Measurements from ENCODE around the gene MEP1A.
"Not testable (repeated sequence)": the region's sequence is repeated elsewhere in the genome, so short reads cannot be mapped to it uniquely, and the experiment has no call there.

The MEP1A gene

GRCh38 chr6:46845126-46845525 is 51.9 kb downstream of the MEP1A start:
- Mint-ChIP-seq H3K9me3 (no peaks in the 10 kb centered on the region), H3K27ac (no peak overlapping the region), H3K36me3 (no peaks in the 10 kb centered on the region), H3K4me1 (no peaks in the 10 kb centered on the region), H3K4me3 (no peak overlapping the region), H3K27me3 (peaks cover 10% of the 10 kb centered on the region)

- Mint-ChIP-seq H3K27me3 (peaks cover 14% of the 10 kb centered on the region), H3K4me3 (peak overlapping the region; percentile 19), H3K27ac (no peak overlapping the region), H3K9me3 (no peaks in the 10 kb centered on the region), H3K4me1 (no peaks in the 10 kb centered on the region), H3K36me3 (no peaks in the 10 kb centered on the region)
Measured at GRCh38 chr6:46848684-46849360, 55.6 kb downstream of the MEP1A start.

GRCh38 chr6:46849361-46849690 is 56.1 kb downstream of the MEP1A start:
- Mint-ChIP-seq H3K4me1 (no peaks in the 10 kb centered on the region), H3K36me3 (no peaks in the 10 kb centered on the region), H3K4me3 (no peak overlapping the region), H3K27ac (no peak overlapping the region), H3K9me3 (no peaks in the 10 kb centered on the region), H3K27me3 (peaks cover 17% of the 10 kb centered on the region)

GRCh38 chr6:46850792-46851191 is 57.6 kb downstream of the MEP1A start:
- H3K27me3 Mint-ChIP-seq: peaks cover 17% of the 10 kb centered on the region
- no peaks in the 10 kb centered on the region for H3K4me1 Mint-ChIP-seq
- H3K9me3 Mint-ChIP-seq: no peaks in the 10 kb centered on the region
- no peak overlapping the region for H3K4me3 Mint-ChIP-seq
- no peaks in the 10 kb centered on the region for H3K36me3 Mint-ChIP-seq
- H3K27ac Mint-ChIP-seq: no peak overlapping the region

- H3K27ac Mint-ChIP-seq, H3K36me3 Mint-ChIP-seq, H3K4me1 Mint-ChIP-seq, H3K9me3 Mint-ChIP-seq, H3K4me3 Mint-ChIP-seq: not testable (repeated sequence)
- H3K27me3 Mint-ChIP-seq: peaks cover 18% of the 10 kb centered on the region
Measured at GRCh38 chr6:46851576-46851975, 58.4 kb downstream of the MEP1A start.

GRCh38 chr6:46855966-46856365 is 62.8 kb downstream of the MEP1A start:
- not testable (repeated sequence) for H3K36me3 Mint-ChIP-seq, H3K4me1 Mint-ChIP-seq, H3K9me3 Mint-ChIP-seq, H3K27ac Mint-ChIP-seq, H3K27me3 Mint-ChIP-seq, H3K4me3 Mint-ChIP-seq

GRCh38 chr6:46862381-46862780 is 69.2 kb downstream of the MEP1A start:
- Mint-ChIP-seq H3K36me3 (no peaks in the 10 kb centered on the region), H3K4me1 (no peaks in the 10 kb centered on the region), H3K9me3 (no peaks in the 10 kb centered on the region), H3K27ac (no peak overlapping the region), H3K4me3 (no peak overlapping the region), H3K27me3 (peaks cover 9% of the 10 kb centered on the region)

- Mint-ChIP-seq H3K27me3 (peaks cover 11% of the 10 kb centered on the region), H3K4me3 (no peak overlapping the region), H3K9me3 (no peaks in the 10 kb centered on the region), H3K36me3 (no peaks in the 10 kb centered on the region), H3K4me1 (no peaks in the 10 kb centered on the region), H3K27ac (no peak overlapping the region)
Measured at GRCh38 chr6:46863791-46864190, 70.6 kb downstream of the MEP1A start.

GRCh38 chr6:46865221-46865620 is 72.0 kb downstream of the MEP1A start:
- no peak overlapping the region for H3K27ac Mint-ChIP-seq
- peaks cover 11% of the 10 kb centered on the region for H3K27me3 Mint-ChIP-seq
- H3K4me3 Mint-ChIP-seq: no peak overlapping the region
- no peaks in the 10 kb centered on the region for H3K9me3 Mint-ChIP-seq
- H3K4me1 Mint-ChIP-seq: no peaks in the 10 kb centered on the region
- H3K36me3 Mint-ChIP-seq: no peaks in the 10 kb centered on the region

- Mint-ChIP-seq H3K27me3 (peaks cover 12% of the 10 kb centered on the region), H3K27ac (no peak overlapping the region), H3K4me3 (no peak overlapping the region)
Measured at GRCh38 chr6:46867411-46867810, 74.2 kb downstream of the MEP1A start.

GRCh38 chr6:46876126-46876525 is 82.9 kb downstream of the MEP1A start:
- H3K9me3 Mint-ChIP-seq: no peaks in the 10 kb centered on the region
- H3K36me3 Mint-ChIP-seq: no peaks in the 10 kb centered on the region
- no peak overlapping the region for H3K27ac Mint-ChIP-seq
- H3K27me3 Mint-ChIP-seq: peaks cover 8% of the 10 kb centered on the region
- no peaks in the 10 kb centered on the region for H3K4me1 Mint-ChIP-seq
- no peak overlapping the region for H3K4me3 Mint-ChIP-seq

More at GRCh38 chr6:46867411-46867810, 74.2 kb downstream of the MEP1A start:
- H3K36me3 Mint-ChIP-seq: no peaks in the 10 kb centered on the region
- no peaks in the 10 kb centered on the region for H3K9me3 Mint-ChIP-seq
- H3K4me1 Mint-ChIP-seq: no peaks in the 10 kb centered on the region

- Mint-ChIP-seq H3K36me3 (no peaks in the 10 kb centered on the region), H3K9me3 (no peaks in the 10 kb centered on the region), H3K4me1 (no peaks in the 10 kb centered on the region), H3K27me3 (peaks cover 12% of the 10 kb centered on the region), H3K27ac (no peak overlapping the region), H3K4me3 (no peak overlapping the region)
Measured at GRCh38 chr6:46879003-46879402, 85.8 kb downstream of the MEP1A start.

- Mint-ChIP-seq H3K36me3 (no peaks in the 10 kb centered on the region), H3K9me3 (no peaks in the 10 kb centered on the region), H3K27me3 (peaks cover 8% of the 10 kb centered on the region), H3K27ac (no peak overlapping the region), H3K4me1 (no peaks in the 10 kb centered on the region), H3K4me3 (no peak overlapping the region)
Measured at GRCh38 chr6:46882645-46883044, 89.5 kb downstream of the MEP1A start.

GRCh38 chr6:46888031-46888430 is 94.8 kb downstream of the MEP1A start:
- H3K4me3 Mint-ChIP-seq: no peak overlapping the region
- no peak overlapping the region for H3K27ac Mint-ChIP-seq
- no peaks in the 10 kb centered on the region for H3K9me3 Mint-ChIP-seq
- H3K36me3 Mint-ChIP-seq: no peaks in the 10 kb centered on the region
- H3K27me3 Mint-ChIP-seq: peaks cover 3% of the 10 kb centered on the region
- no peaks in the 10 kb centered on the region for H3K4me1 Mint-ChIP-seq

GRCh38 chr6:46888578-46888977 is 95.4 kb downstream of the MEP1A start:
- H3K4me3 Mint-ChIP-seq: no peak overlapping the region
- no peaks in the 10 kb centered on the region for H3K4me1 Mint-ChIP-seq
- no peak overlapping the region for H3K27ac Mint-ChIP-seq
- no peaks in the 10 kb centered on the region for H3K9me3 Mint-ChIP-seq
- peaks cover 3% of the 10 kb centered on the region for H3K27me3 Mint-ChIP-seq
- no peaks in the 10 kb centered on the region for H3K36me3 Mint-ChIP-seq

Data from activated naive CD4-positive, alpha-beta T cell treated with anti-CD3 and anti-CD28 coated beads, Interleukin-2, amount 50 U/mL, for 24 hours (primary cell).